Measurements from ENCODE around the gene CSTB.

The CSTB gene

GRCh38 chr21:43727519-43728153 lies 48.5 kb downstream of the CSTB start:
- no peak for DNase-seq

DNA sequence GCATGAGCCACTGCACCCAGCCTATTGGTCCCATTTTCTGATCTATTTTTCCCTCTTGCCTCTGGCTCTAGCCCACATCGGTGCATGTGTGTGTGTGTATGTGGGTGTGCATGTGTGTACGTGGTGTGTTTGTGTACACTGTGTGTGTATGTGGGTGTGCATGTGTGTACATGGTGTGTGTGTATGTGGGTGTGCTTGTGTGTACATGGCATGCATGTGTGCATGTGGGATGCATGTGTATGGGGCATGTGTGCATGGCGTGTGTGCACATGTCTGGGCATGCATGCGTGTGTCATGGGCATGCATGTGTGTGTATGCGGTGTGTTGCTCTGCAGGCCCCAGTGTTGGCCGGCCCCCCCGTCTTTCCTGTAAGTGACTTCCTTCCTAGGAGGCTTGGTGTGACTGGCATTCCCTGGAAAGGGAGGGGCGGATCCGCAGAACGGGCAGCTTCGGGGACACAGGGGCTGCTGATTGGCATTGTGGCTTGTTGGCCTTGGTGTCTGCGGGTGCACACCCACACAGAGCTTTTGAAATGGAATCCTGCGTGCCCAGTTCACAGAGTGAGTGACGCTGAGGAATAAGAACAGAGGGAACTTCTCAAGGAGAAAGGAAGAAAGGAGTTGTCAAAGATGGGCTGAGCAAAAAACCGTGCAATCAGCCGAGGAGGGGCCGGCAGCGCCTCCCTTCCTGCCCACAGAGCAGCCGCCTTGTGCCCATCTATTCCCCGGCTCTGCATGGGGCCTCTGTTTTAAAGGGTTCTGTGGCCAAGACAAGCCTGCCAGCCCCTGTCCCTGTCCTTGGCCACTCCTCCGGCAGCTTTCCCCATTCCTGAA lies 49.2 kb downstream of the CSTB start:
- DNase-seq, result no peak
